ENCODE data around the gene CDK14.
"Not testable (repeated sequence)": the region's sequence is repeated elsewhere in the genome, so short reads cannot be mapped to it uniquely, and the experiment has no call there.

Gene CDK14

DNA sequence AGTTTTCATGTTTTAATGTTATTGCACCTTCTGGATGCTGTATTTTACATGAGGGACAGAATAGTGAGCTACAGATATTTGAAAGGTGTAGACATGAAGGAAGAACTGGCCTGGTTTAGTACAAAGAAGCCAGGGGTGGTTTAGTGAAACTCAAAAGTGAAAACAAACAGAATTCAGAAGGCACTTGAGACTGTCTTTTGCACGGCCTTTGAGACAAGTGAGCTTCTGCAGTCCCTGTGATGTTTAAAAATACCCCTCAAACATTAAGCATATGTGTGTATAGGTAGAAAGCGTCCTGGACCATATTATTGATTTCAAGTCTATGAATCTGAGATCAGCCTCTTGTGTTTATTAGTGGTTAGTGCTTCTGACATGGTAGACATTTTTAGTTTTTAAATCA, 118.9 kb downstream of the CDK14 start:
- no peak for DNase-seq (ENCODE audit: low read depth in 4 of 4, low spot score in 1 of 4)

DNA sequence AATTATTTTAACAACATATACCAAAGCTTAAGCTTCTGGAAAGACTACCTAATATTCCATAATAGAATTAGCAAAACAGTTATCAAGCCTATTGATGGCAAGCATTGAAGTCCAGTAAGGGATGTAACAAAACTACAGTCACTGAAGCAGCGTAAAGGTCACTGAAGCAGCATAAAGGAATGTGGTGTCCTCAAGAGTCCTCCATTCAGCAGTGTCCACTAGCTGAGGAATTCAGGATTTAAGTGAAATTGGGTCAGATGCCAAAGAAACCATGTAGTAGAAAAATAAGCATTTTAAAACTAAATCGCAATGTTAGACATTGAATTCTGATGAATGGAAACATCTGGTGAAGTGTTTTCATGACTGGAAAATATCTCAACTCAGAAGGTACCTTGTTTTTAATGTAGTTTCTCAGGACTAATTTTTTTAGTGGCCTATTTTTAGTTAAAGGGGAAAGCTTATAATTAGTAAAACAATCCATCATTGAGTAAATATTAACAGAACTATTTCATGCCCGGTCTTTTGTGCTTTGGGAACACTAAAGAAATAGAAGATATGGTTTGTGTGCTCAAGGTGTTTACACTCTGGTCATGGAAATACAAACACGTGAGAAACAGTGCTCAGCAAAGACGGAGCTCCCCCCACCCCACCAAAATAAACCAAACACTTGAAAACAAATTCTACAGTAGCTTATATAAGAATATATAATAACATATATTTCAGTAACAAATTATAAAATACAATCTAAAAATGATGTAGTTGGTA, 121.4 kb downstream of the CDK14 start:
- DNase-seq (ENCODE audit: low read depth in 4 of 4, low spot score in 1 of 4) = no peak

DNA sequence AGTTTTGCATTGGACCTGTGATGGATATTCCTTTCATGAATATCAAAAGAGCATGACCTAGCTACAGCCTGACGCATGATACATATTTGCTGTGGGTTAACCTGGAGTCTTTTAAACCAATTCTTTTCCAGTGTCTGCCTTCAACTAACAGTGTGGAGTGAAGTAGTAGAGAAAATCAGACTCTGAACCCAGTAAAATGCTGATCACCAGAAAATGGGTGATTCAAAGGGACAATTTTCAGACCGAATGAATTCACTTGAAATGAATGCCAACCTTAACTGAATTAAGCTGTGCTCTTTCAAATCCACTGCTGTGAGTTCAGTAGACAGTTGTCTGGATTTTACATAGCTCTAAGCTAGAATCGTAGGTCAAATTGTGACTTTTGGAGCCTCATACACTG, 123.0 kb downstream of the CDK14 start:
- no peak for DNase-seq (ENCODE audit: low read depth in 4 of 4, low spot score in 1 of 4)

DNA sequence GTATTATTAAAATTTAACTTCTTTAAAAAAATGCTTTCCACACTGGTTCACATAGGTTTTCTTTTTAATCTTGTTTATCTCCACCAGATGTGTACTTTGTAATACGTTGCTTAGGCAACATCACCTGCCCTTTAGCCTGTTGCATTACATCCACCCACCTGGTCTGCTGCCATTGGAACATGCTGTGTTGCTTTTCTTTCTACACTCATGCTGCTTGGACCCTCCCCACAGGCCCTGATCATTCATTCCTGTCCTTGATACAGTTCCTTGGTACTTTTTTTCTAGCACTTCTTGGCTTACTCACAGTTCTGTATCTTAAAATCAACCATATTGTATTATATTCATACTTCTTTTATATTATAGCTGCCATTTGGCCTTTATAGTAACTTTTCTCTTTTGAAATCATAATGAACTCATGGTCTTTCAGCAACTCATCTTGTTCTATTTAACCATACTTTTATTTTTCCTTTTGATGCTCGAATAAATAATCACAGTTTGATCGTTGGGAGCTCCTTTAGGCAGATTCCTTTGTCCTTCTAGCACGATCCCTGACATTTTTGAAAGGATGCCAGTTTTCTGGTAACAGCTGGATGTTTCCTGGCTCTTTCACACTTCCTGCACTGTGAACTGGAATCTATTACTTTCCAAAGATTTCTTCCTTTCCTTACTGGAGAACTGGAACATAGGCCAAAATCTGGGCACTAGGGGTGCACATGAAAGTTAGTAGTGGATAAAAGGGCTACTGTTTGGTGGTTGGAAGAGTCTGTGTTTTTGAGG, 125.1 kb downstream of the CDK14 start:
- no peak for DNase-seq (ENCODE audit: low read depth in 4 of 4, low spot score in 1 of 4)

DNA sequence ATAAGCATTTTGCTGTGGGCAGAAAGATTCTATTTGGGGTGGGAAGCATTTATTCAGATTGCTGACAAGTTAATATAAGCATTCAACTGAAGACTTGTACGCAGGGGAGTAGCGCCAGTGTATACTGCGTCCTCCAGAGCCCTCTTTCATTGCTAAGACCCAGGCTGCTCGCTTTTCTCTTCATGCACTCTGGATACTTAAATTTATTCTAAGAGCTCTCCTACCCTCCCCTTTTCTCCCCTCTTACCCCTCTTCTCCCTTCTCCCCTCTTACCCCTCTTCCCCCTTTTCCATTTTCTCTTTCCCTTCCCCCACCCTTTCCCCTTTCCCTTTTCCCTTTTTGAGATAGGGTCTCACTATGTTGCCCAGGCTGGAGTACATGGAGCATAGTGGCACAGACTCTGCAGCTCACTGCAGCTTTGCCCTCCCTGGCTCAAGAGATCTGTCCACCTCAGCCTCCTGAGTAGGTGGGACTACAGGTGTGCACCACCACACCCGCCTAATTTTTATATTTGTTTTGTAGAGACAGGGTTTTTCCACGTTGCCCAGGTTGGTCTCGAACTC, 125.8 kb downstream of the CDK14 start:
- no peak for DNase-seq (ENCODE audit: low read depth in 4 of 4, low spot score in 1 of 4)

DNA sequence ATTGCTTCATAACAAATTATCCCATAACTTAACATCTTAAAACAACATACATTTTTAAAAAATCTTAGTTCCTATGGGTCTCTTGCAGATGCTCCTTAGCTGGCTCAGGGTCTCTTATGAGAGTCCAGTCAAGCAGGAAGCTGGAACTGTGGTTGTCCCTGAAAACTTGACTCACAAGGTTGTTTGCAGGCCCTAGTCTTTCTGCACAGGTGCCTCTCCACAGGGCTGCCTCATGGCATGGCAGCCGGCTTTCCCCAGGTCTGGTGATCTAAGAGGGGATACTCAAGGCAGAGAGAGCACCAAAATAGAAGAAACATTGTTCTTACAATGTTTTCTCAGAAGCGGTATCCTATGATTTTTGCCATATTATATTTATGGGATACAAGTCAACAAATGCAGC, 127.1 kb downstream of the CDK14 start:
- DNase-seq (ENCODE audit: low read depth in 4 of 4, low spot score in 1 of 4) = no peak

DNA sequence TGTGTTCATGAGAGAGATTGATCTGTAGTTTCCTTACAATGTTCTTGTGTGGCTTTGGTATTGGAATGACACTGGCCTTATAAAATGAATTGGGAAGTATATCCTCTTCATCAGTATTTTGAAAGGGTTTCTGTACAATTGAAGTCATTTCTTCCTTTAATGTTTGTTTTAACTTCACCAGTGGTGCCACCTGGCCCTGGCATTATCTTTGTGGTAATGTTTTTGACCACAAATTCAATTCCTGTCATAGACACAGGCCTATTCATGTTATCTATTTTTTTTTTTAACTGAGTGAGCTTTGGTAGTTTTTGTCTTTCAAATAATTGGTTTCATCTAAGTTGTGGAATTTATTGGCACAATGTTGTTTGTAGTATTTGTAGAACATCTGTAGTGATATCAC, 127.7 kb downstream of the CDK14 start:
- no peak for DNase-seq (ENCODE audit: low read depth in 4 of 4, low spot score in 1 of 4)

DNA sequence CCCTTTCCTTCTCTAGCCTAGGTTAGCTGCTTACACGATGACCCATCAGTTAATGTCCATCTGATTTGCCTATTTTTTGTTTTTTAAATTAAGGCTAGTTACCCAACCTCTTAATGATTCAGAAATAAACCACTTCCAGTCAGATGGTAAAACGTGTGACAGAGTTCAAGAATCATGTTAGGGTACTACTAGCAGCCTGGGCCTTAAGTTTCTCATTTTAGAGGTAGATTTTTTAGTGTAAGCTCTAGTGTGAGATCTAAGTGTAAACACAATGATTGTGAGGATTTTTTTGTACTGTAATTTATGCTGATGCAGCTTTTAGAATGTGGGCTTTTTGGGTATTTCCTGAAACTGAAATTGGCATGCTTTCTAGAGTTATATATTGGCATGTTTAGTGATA, 130.0 kb downstream of the CDK14 start:
- no peak for DNase-seq (ENCODE audit: low read depth in 4 of 4, low spot score in 1 of 4)

DNA sequence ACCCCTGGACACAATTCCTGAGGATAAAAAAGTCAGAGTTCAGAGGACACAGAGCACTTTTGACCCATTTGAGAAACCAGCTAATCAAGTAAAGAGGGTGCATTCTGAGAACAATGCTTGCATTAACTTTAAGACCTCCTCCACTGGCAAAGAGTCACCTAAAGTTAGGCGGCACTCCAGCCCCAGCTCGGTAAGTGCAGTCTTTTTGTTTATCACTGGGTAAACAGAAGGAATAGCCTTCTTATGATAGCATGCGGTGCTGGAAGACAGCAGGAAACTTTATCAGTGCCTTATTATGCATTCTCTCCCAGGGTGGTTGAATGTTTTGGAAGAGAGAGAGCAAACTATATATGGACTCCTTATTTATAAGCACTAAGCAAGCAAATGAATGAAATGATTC, 130.5 kb downstream of the CDK14 start:
- DNase-seq (ENCODE audit: low read depth in 4 of 4, low spot score in 1 of 4) = no peak

DNA sequence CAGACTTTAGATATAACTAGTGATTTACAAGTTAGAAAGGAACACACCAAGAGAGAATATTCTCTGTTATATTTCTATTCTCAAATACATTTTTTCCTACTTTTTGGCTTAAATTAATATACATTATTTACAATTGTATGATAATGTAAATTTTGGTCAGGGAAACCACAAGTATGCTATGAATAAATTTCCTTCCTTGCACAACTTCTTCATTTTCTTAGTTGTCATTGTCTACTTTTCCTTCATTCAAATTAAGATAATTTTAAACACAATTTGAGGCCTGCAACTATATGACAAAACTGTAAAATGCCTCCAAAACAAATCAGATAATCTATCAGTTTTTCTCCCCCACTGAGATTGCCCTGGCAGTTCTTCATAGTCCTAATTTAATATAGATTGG, 131.3 kb downstream of the CDK14 start:
- no peak for DNase-seq (ENCODE audit: low read depth in 4 of 4, low spot score in 1 of 4)

DNA sequence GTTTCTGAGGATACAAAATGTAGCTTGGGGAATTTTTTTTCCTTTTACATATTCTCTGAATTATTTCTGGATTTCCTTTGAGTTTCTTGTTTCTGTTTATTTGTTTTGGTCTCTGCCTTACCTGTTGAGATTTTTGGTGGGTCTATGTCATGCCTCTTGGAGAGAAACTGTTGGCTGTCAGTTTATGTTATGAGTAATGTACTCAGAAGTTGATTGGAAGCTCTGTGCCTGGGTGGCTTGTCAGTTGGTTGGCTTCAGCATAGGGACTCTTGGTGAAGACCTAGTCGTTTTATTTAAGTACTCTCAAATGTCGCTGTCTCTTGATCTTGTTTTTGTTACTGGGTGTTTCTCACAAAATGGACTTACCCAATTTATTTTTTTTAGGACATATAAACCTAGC, 132.4 kb downstream of the CDK14 start:
- DNase-seq (ENCODE audit: low read depth in 4 of 4, low spot score in 1 of 4) = no peak

DNA sequence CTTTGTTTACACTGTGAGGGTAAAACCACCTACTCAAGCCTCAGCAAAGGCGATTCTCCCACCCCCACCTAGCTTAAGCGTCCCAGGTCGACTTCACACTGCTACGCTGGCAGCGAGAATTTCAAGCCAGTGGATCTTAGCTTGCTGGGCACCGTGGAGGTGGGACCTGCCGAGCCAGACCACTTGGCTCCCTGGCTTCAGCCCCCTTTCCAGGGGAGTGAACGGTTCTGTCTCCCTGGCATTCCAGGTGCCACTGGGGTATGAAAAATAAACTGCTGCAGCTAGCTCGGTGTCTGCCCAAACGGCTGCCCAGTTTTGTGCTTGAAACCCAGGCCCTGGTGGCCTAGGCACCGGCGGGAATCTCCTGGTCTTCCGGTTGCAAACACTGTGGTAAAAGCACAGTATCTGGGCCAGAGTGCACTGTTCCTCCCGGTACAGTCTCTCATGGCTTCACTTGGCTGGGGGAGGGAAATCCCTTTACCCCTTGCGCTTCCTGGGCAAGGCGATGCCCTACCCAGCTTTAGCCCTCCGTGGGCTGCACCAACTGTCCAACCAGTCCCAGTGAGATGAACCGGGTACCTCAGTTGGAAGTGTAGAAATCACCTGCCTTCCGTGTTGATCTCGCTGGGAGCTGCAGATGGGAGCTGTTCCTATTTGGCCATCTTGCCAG, 139.6 kb downstream of the CDK14 start:
- DNase-seq (ENCODE audit: low read depth in 4 of 4, low spot score in 1 of 4) = not testable (repeated sequence)

DNA sequence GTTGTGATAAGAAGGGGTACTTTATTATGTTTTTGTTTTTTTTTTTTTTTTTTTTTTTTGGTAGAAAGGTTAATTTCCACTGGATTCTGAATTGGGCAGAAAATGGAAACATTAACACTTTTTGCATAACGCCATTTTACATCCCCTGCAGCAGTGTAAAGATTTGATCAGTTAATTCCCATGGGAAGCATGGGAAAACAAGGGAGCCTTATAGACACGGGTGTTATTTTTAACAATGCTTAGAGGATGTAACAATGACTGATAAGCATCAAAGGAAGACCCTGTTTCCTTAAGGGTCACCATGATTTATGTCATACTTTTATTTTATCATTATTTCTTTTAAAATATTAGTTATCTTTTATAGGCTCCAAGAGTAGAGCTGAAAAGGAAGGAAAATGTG, 140.2 kb downstream of the CDK14 start:
- DNase-seq (ENCODE audit: low read depth in 4 of 4, low spot score in 1 of 4) = no peak

DNA sequence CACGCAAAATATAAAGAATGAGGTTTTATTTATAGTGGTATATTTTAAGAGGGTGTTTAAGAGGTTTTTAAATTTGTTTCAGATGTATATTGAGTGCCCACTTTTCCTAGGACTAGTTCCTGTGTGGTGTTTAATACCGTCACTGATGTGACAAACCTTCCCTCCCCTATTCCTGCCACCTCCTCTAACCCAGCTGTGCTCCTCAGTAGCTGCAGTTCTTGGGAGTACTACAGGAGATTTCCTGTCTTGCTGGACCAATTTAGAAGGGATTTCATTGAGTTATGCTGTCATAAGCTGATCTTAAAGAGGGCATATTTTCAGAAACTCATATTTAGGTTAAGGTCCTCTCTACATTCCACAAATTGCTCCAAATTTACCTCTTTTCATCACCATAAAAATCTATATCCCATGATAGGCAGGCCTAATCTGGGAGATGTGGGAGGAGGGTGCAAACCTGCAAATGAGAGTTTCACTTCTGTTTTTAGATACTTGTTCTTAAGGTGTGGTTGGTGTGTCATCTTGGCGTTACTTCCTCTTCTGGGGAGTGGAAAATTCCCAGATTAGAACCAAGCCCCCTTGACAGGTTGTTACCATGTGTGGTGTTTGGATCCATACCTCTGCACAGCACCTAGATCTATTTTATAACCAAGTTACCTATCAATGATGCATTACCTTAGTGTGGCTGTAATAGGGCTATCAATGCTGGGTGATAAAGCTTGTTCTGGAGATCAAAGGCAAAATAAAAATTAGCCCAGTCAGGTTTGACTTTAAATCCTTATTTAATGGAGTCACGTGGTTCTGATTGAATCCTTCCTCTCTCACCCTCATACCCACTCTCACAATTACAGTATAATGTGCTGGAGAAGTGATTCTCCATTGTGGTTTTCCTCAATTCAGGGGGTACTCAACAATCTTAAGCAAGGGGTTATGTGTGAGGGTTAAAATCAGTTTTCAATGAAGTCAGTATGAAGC, 141.1 kb downstream of the CDK14 start:
- no peak for DNase-seq (ENCODE audit: low read depth in 4 of 4, low spot score in 1 of 4)

DNA sequence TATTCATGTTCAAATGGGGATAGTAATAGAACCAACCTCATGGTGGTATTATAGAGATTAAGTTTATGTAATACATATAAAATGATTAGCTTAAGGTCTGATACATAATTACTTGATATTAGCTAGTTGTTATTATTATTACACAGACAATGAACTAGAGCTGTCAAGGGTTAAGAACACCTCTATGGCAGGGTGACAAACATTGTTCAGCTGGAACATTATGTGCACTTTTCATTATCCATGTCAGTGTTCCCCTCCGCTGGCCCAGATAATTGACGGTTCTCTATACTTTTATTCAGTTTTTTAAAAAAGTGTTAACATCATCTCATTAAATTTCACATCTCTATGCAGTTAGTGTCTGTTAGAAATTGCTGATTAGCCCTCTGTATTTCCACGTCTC, 142.1 kb downstream of the CDK14 start:
- DNase-seq (ENCODE audit: low read depth in 4 of 4, low spot score in 1 of 4) = no peak

DNA sequence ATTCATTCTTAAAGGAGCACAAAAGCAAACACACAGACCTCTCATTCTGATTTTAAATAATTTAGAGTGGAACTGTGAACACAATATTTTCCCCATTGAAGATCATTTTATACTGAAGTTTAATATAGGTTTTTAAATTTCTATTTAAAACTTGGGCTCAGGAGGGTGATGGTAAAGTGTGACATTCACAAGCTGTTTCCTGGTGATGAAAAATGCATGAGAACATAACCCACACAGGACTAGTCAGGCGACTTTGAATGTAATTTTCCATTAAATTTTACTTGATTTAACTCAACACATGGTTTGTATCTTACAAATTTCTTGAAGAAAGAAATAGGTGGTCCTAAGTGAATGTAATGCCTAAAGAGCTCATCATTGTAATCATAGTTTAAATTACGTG, 143.6 kb downstream of the CDK14 start:
- no peak for DNase-seq (ENCODE audit: low read depth in 4 of 4, low spot score in 1 of 4)

DNA sequence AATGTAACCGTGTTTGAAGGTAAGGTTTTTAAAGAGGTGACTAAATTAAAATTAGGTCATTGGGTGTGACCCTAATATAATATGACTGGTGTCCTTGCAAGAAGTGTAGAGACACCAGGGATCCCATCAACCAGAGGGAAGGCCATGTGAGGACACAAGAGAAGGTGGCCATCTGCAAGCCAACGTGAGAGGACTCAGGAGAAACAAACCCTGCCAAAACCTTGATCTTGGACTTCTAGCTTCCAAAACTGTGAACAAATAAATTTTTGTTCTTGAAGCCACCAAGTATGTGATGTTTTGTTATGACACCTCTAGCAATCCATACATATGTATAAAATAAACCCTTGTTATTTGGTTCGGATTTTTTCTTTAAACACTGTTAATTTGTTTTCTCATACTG, 144.3 kb downstream of the CDK14 start:
- DNase-seq (ENCODE audit: low read depth in 4 of 4, low spot score in 1 of 4) = no peak

DNA sequence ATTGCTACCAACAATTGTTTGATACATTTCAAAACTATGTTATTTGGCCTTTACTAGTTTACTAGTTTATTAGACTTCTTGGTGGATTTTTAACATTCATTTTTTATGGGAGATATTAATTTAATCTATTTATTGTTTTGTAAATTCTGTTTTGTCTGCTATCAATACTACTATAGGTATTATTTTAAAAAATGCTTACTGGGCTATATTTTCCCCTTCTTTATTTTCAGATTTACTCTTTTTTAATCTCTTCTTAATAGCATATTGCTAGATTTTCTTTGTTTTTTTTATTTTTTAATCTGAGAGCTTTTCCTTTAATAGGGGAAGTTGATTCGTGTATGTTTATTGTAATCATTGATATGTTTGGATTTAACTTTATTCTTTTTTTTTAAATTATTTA, 147.5 kb downstream of the CDK14 start:
- no peak for DNase-seq (ENCODE audit: low read depth in 4 of 4, low spot score in 1 of 4)

DNA sequence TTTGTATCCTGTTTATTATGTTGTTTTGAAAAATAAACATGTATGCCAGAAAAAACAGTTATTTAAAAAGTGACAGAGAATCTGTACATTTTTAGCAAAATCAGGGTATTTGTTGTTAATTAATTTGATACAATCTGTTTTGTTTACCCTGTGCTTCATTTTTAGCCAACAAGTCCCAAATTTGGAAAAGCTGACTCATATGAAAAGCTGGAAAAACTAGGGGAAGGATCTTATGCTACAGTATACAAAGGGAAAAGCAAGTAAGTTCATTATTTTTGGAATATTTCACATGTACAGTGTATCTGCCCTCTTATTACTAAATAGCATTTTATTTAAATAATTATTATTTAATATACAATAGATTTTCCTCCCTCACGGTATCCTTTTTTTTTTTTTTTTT, 151.4 kb downstream of the CDK14 start:
- DNase-seq (ENCODE audit: low read depth in 4 of 4, low spot score in 1 of 4) = no peak

DNA sequence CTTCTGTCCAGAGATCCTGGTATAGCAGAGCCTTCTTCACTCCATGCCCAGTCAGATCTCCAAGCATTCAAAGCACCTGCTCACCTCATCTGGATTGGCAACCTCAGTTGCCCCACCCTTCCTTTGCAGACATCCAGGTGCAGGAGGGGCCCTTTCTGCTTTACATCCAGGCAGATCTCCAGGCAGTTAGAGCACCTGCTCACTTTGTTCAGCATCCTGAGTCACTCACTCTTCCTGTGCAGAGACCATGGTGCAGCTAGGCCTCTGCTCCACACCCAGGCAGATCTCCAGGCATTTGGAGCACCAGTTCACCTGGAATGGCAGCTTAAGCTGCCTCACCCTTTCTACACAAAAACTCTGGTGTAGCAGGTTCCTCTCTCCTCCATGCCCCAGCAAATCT, 153.1 kb downstream of the CDK14 start:
- DNase-seq (ENCODE audit: low read depth in 4 of 4, low spot score in 1 of 4) = no peak

DNA sequence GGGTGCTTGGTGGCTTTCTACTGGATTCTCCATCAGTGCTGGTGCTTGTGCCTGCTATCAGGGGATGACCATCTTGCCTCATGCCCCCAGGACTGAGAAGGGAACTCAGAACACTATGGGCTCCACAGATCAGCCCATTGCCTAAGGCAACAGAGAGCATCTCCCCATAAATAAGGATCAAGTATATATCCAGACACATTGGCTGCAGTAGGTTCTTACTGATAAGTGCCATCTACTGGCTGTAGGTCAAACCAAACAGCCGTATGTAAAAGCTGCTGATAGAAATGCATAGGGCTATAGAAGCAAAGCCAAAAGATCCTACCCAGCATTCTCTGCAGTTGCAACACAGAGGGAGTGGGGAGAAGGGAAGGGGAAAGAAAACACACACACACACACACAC, 153.7 kb downstream of the CDK14 start:
- no peak for DNase-seq (ENCODE audit: low read depth in 4 of 4, low spot score in 1 of 4)

Data from stimulated activated CD4-positive, alpha-beta T cell treated with anti-CD3 and anti-CD28 coated beads, Interleukin-1b, Interleukin-23, amount 100 ng/mL, for 24 hours (primary cell).